Measurements from ENCODE around the gene GMPS. TPM values are rescaled to one million over a fixed set of nuclear protein-coding genes. Genes with fewer than 3 reads are reported as not detected.

Gene GMPS
- total RNA-seq, 1 donor from 2014 or later, result 69.3 TPM

- TF ChIP-seq, protein P1, sequence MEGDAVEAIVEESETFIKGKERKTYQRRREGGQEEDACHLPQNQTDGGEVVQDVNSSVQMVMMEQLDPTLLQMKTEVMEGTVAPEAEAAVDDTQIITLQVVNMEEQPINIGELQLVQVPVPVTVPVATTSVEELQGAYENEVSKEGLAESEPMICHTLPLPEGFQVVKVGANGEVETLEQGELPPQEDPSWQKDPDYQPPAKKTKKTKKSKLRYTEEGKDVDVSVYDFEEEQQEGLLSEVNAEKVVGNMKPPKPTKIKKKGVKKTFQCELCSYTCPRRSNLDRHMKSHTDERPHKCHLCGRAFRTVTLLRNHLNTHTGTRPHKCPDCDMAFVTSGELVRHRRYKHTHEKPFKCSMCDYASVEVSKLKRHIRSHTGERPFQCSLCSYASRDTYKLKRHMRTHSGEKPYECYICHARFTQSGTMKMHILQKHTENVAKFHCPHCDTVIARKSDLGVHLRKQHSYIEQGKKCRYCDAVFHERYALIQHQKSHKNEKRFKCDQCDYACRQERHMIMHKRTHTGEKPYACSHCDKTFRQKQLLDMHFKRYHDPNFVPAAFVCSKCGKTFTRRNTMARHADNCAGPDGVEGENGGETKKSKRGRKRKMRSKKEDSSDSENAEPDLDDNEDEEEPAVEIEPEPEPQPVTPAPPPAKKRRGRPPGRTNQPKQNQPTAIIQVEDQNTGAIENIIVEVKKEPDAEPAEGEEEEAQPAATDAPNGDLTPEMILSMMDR (IDR thresholded peaks at IDR 0.05; ENCODE audit: unreplicated experiment), result no peak
- Mint-ChIP-seq H3K27ac (no peak overlapping the region), H3K36me3 (peaks cover 50% of the 10 kb centered on the region), H3K4me1 (no peaks in the 10 kb centered on the region), H3K9me3 (peaks cover 8% of the 10 kb centered on the region), H3K4me3 (no peak overlapping the region), H3K27me3 (ENCODE audit: low read depth) (no peaks in the 10 kb centered on the region)
- no peak for DNase-seq (ENCODE audit: low spot score in 2 of 2, unreplicated experiment in 2 of 2)
Observed at GRCh38 chr3:155912090-155912489, 41.6 kb downstream of the GMPS start.

DNA sequence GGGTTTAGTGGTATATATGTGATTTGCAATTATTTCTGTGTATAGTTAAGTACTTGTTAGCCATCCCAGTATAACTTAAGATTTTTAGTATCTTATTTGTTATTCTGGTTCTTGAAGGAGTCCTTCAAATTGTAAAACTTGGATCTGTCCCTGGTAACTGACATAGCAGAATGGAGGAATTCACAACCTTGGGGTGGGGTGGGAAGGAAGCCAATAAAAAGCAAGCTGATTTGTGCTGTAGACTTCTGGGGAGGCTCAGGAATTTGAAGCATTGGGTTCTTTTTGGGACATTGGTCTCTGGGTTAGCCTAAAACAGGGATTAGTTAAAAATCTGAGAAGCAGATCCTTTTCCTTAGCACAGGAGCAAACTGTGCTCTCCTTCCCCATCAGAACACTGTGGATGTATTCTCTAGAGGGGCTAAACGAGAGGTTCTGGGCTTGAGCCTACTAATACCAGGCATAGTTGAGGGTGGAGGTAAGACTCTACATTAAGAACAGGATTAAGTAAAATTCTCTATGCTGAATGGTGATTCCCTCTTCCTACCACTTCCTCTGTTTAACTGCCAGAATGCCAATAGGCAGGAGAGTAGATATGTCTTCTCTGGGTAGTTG lies 42.2 kb downstream of the GMPS start:
- peaks cover 55% of the 10 kb centered on the region for H3K36me3 Mint-ChIP-seq
- H3K9me3 Mint-ChIP-seq, result peaks cover 8% of the 10 kb centered on the region
- no peaks in the 10 kb centered on the region for H3K27me3 Mint-ChIP-seq (ENCODE audit: low read depth)
- no peak overlapping the region for H3K4me3 Mint-ChIP-seq
- peak overlapping the region; percentile 13 for H3K27ac Mint-ChIP-seq
- no peaks in the 10 kb centered on the region for H3K4me1 Mint-ChIP-seq
- no peak for DNase-seq (ENCODE audit: low spot score in 2 of 2, unreplicated experiment in 2 of 2)
- TF ChIP-seq, protein P1 (IDR thresholded peaks at IDR 0.05; ENCODE audit: unreplicated experiment), result no peak

GRCh38 chr3:155917781-155918180 lies 47.3 kb downstream of the GMPS start:
- no peak overlapping the region for H3K4me3 Mint-ChIP-seq
- H3K36me3 Mint-ChIP-seq, result peaks cover 42% of the 10 kb centered on the region
- TF ChIP-seq, protein P1 (IDR thresholded peaks at IDR 0.05; ENCODE audit: unreplicated experiment), result no peak
- no peak for DNase-seq (ENCODE audit: low spot score in 2 of 2, unreplicated experiment in 2 of 2)
- H3K4me1 Mint-ChIP-seq, result no peaks in the 10 kb centered on the region
- no peaks in the 10 kb centered on the region for H3K27me3 Mint-ChIP-seq (ENCODE audit: low read depth)
- H3K9me3 Mint-ChIP-seq, result peaks cover 8% of the 10 kb centered on the region
- no peak overlapping the region for H3K27ac Mint-ChIP-seq

DNA sequence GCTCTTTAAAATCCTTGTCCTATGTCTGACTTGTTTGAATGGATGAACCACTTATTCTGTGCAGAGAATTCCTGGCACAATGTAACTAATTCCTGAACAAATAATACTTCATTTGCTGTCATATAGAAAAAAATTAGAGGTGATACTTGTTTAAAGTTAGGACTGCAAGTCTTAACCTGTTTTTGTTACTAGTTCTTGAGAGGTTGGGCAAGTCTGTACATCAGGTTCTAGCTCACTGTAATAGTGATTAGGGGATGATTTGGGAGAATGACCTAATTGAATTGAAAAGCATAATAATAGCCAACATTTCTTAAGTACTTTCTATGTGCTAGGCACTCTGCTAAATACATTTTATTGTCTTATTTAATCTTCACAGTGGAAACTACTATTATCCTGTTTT lies 49.3 kb downstream of the GMPS start:
- H3K36me3 Mint-ChIP-seq, result peaks cover 35% of the 10 kb centered on the region

DNA sequence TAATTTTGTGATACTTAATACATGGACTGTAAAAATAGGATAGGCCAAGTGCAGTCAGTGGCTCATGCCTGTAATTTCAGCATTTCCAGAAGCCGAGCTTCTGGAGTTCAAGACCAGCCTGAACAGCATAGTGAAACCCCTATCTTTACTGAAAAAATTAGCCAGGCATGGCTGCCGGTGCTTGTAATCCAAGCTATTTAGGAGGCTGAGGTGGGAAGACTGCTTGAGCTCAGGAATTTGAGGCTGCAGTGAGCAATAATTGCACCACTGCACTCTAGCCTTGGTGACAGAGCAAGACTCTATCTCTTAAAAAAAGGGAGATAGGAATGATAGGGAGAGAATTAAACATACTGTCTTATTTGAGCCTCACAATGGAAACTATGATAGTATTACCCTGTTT lies 51.0 kb downstream of the GMPS start:
- H3K4me1 Mint-ChIP-seq, result no peaks in the 10 kb centered on the region
- no peaks in the 10 kb centered on the region for H3K27me3 Mint-ChIP-seq (ENCODE audit: low read depth)
- peak overlapping the region; percentile 43 for H3K27ac Mint-ChIP-seq
- peaks cover 3% of the 10 kb centered on the region for H3K9me3 Mint-ChIP-seq
- H3K36me3 Mint-ChIP-seq, result peaks cover 36% of the 10 kb centered on the region
- no peak for DNase-seq (ENCODE audit: low spot score in 2 of 2, unreplicated experiment in 2 of 2)
- TF ChIP-seq, protein P1 (IDR thresholded peaks at IDR 0.05; ENCODE audit: unreplicated experiment), result no peak
- H3K4me3 Mint-ChIP-seq, result no peak overlapping the region

More for the DNA sequence above, 49.3 kb downstream of the GMPS start:
- peaks cover 8% of the 10 kb centered on the region for H3K9me3 Mint-ChIP-seq
- TF ChIP-seq, protein P1 (IDR thresholded peaks at IDR 0.05; ENCODE audit: unreplicated experiment), result no peak
- DNase-seq (ENCODE audit: low spot score in 2 of 2, unreplicated experiment in 2 of 2), result no peak
- H3K27ac Mint-ChIP-seq, result no peak overlapping the region
- no peaks in the 10 kb centered on the region for H3K4me1 Mint-ChIP-seq
- H3K4me3 Mint-ChIP-seq, result no peak overlapping the region
- no peaks in the 10 kb centered on the region for H3K27me3 Mint-ChIP-seq (ENCODE audit: low read depth)
